Retinal pigment epithelial cell (primary cell): ENCODE results near the gene ARSJ.

Experiments used
- DNase-seq: peaks from one replicate; pipeline ENCODE4 v3.0.0-alpha.2; 2010; ENCODE audit warnings: low read depth
- H3K4me3 ChIP-seq: 2 replicates; pipeline ENCODE4 v1.5.1; 2011; ENCODE audit warnings: mild to moderate bottlenecking, low read length, control low read depth, moderate library complexity
- CTCF ChIP-seq: conservative IDR thresholded peaks from 2 replicates; pipeline ENCODE4 v1.5.1; 2011; ENCODE audit warnings: low read depth, low read length, control low read depth, inconsistent platforms

Gene ARSJ

GRCh38 chr4:113976741-113977525 is 2.5 kb downstream of the ARSJ start:
- TF ChIP-seq CTCF: no peak
- DNase-seq: no peak
- H3K4me3 ChIP-seq: peak overlapping the region; percentile 14

- H3K4me3 ChIP-seq: no peak overlapping the region
- TF ChIP-seq CTCF: no peak
- no peak for DNase-seq
Observed at GRCh38 chr4:113975578-113975977, 3.9 kb downstream of the ARSJ start.

GRCh38 chr4:113974467-113974866 is 5.0 kb downstream of the ARSJ start:
- DNase-seq: no peak

GRCh38 chr4:113973345-113973744 is 6.1 kb downstream of the ARSJ start:
- H3K4me3 ChIP-seq: no peak overlapping the region
- no peak for TF ChIP-seq CTCF
- no peak for DNase-seq

More at GRCh38 chr4:113974467-113974866, 5.0 kb downstream of the ARSJ start:
- TF ChIP-seq CTCF: no peak
- no peak overlapping the region for H3K4me3 ChIP-seq

GRCh38 chr4:113972781-113973180 is 6.7 kb downstream of the ARSJ start:
- no peak for TF ChIP-seq CTCF
- no peak for DNase-seq
- no peak overlapping the region for H3K4me3 ChIP-seq

GRCh38 chr4:113971706-113972360 is 7.6 kb downstream of the ARSJ start:
- H3K4me3 ChIP-seq: no peak overlapping the region
- no peak for DNase-seq
- no peak for TF ChIP-seq CTCF
